Esophagus muscularis mucosa (tissue), 4 donors: ENCODE measurements around the gene CCDC106. TPM values are rescaled to one million over a fixed set of nuclear protein-coding genes. Genes with fewer than 3 reads are reported as not detected.

ENCODE experiments used
- DNase-seq: peaks from one replicate; pipeline ENCODE4 v3.0.0-alpha.2; 2017; ENCODE audit errors: extremely low spot score
- H3K27ac ChIP-seq, 4 donors: fragments of 200-600 bp; sonication (generic); replicated peaks in 1 of 4; 1 replicate in 3 of 4; 2 replicates in 1 of 4; pipeline ENCODE4 v1.5.1; 2016 to 2019; ENCODE audit warnings: mild to moderate bottlenecking in 1 of 4
- H3K27me3 ChIP-seq, 4 donors: fragments of 200-600 bp; sonication (generic); one replicate each; pipeline versions ENCODE4 v1.5.1 to v1.6.0; 2016 to 2019
- H3K36me3 ChIP-seq, 4 donors: fragments of 200-600 bp; sonication (generic); one replicate each; pipeline ENCODE4 v1.5.1; 2016 to 2019
- H3K4me1 ChIP-seq, 4 donors: fragments of 200-600 bp; sonication (generic); one replicate each; pipeline ENCODE4 v1.5.1; 2016 to 2019
- H3K4me3 ChIP-seq, 4 donors: fragments of 200-600 bp; sonication (generic); 1 replicate in 2 of 4; 2 replicates in 2 of 4; pipeline ENCODE4 v1.5.1; 2016 to 2019; ENCODE audit warnings: mild to moderate bottlenecking in 4 of 4, moderate library complexity in 1 of 4
- H3K9me3 ChIP-seq, 4 donors: fragments of 200-600 bp; sonication (generic); 1 replicate in 3 of 4; 2 replicates in 1 of 4; pipeline ENCODE4 v1.5.1; 2016 to 2019
- EP300 ChIP-seq: sonication (generic); formaldehyde crosslinking; IDR thresholded peaks from one replicate; pipeline ENCODE4 v1.6.1; 2017; ENCODE audit warnings: antibody characterized with exemption
- POLR2A ChIP-seq: fragments of 450-650 bp; IDR thresholded peaks from one replicate; pipeline ENCODE4 v1.6.1; 2017; ENCODE audit warnings: antibody characterized with exemption, moderate library complexity, mild to moderate bottlenecking, low read depth
- POLR2AphosphoS5 ChIP-seq, 2 donors: sonication (generic); formaldehyde crosslinking; IDR thresholded peaks; one replicate each; pipeline ENCODE4 v1.6.1; 2017; ENCODE audit warnings: antibody characterized with exemption in 2 of 2
- WGBS: methylation state at CpG from one replicate; pipeline ENCODE4 v1.1.5; 2018; 5-methylcytosine and 5-hydroxymethylcytosine counted together
- intact Hi-C: fragments of 100-400 bp; cut with DNase I; formaldehyde crosslinking; loops from one replicate; pipeline ENCODE4 v1.15.1; 2023
- total RNA-seq, 4 donors: library from RNA; depleted of rRNA; stranded (reverse); fragments of >200 nt; gene quantifications; one replicate each; pipeline versions ENCODE4 v1.1.0 to v1.2.1, GENCODE V29; 2016
- TF ChIP-seq, protein P1 (sequence below), 3 experiments: fragments of 200-600 bp in 2 of 3; fragments of 450-650 bp in 1 of 3; sonication (generic) in 2 of 3; IDR thresholded peaks; one replicate each; pipeline ENCODE4 v1.5.1; 2017 to 2019; ENCODE audit warnings: antibody characterized with exemption in 3 of 3, mild to moderate bottlenecking in 2 of 3, moderate library complexity in 1 of 3

CCDC106 gene
- total RNA-seq, 4 donors from 2014 or later, result 9.4 to 22.0 (median 19.2) TPM

DNA sequence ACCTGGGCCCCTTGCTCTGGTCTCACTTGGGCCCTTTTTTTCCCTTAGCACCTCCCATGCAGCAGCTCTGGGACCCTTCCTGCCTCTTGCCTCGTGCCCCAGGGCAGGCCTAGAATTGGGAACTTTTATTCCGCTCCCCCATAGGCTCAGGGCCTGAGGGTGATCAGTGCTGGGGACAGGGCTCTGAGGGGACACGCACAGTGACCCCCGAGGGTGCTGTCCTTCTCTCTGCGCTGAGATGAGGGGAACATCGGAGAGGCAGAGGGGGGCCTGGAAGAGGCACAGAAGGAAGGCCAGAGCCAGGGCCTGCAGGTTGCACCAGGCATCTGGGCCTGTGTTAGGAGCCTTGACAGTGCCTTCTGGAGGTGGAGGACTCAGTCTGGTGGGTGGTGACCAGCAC lies 37.8 kb downstream of the CCDC106 start:
- TF ChIP-seq POLR2A (no peak), POLR2AphosphoS5 (IDR thresholded peaks at IDR 0.05) (no peak), EP300 (no peak)
- TF ChIP-seq, protein P1, sequence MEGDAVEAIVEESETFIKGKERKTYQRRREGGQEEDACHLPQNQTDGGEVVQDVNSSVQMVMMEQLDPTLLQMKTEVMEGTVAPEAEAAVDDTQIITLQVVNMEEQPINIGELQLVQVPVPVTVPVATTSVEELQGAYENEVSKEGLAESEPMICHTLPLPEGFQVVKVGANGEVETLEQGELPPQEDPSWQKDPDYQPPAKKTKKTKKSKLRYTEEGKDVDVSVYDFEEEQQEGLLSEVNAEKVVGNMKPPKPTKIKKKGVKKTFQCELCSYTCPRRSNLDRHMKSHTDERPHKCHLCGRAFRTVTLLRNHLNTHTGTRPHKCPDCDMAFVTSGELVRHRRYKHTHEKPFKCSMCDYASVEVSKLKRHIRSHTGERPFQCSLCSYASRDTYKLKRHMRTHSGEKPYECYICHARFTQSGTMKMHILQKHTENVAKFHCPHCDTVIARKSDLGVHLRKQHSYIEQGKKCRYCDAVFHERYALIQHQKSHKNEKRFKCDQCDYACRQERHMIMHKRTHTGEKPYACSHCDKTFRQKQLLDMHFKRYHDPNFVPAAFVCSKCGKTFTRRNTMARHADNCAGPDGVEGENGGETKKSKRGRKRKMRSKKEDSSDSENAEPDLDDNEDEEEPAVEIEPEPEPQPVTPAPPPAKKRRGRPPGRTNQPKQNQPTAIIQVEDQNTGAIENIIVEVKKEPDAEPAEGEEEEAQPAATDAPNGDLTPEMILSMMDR (IDR thresholded peaks at IDR 0.05), result no peak
- Histone ChIP-seq H3K36me3 (peaks cover 40 to 100% (median 96%) of the 10 kb centered on the region in 4 donors), H3K4me3 (no peak overlapping the region), H3K27ac (no peak overlapping the region), H3K4me1 (peaks cover 4 to 59% (median 21%) of the 10 kb centered on the region in 4 donors), H3K27me3 (no peaks in the 10 kb centered on the region), H3K9me3 (no peaks in the 10 kb centered on the region)
- intact Hi-C loops, result no loop called here
- WGBS, result 96% methylated on average over 5 of the region's 6 CpGs
- DNase-seq, result no peak

DNA sequence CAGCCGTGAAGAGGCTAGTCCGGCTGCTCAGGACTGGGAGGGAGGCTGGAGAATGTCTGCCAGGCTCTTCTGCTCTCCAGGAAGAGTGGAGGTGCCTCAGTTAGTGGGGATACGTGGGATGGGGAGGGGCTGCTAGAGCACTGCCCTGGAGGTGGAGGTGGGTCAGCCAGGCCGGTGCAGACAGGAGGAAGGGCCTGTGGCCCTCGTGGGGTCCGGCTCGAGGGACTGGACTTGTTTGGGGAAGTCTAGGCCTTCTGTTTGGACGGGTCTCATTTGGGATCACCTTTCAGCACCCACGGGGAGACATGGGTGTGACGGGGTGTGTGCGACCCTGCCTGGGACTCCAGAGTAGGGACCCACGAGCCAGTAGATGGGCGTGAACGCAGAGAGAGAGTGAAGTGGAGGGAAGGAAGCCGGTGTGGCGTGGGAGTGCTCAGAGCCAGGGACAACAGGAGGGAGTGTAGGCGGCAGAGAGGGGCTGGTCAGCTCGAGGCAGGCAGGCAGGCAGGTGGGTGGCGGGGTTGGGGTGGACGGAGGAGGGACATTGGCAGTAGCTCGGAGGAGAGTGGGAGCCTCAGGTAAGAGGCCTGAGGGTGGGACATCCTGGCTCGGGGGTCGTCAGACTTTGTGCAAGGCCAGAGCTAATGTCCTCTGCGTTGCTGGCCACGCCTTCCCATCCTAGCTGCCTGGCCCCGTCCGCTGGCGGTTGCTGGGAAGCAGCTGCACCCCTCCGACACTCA lies 38.5 kb downstream of the CCDC106 start:
- WGBS, result 87% methylated on average over 27 of the region's 29 CpGs
- TF ChIP-seq POLR2AphosphoS5 (IDR thresholded peaks at IDR 0.05) (no peak), EP300 (no peak), POLR2A (no peak)
- TF ChIP-seq, protein P1 (IDR thresholded peaks at IDR 0.05), result no peak
- Histone ChIP-seq H3K27me3 (no peaks in the 10 kb centered on the region), H3K4me1 (peaks cover 4 to 52% (median 16%) of the 10 kb centered on the region in 4 donors), H3K9me3 (no peaks in the 10 kb centered on the region), H3K36me3 (peaks cover 38 to 100% (median 96%) of the 10 kb centered on the region in 4 donors), H3K27ac (no peak overlapping the region), H3K4me3 (no peak overlapping the region)
- intact Hi-C loops, result no loop called here
- DNase-seq, result no peak

DNA sequence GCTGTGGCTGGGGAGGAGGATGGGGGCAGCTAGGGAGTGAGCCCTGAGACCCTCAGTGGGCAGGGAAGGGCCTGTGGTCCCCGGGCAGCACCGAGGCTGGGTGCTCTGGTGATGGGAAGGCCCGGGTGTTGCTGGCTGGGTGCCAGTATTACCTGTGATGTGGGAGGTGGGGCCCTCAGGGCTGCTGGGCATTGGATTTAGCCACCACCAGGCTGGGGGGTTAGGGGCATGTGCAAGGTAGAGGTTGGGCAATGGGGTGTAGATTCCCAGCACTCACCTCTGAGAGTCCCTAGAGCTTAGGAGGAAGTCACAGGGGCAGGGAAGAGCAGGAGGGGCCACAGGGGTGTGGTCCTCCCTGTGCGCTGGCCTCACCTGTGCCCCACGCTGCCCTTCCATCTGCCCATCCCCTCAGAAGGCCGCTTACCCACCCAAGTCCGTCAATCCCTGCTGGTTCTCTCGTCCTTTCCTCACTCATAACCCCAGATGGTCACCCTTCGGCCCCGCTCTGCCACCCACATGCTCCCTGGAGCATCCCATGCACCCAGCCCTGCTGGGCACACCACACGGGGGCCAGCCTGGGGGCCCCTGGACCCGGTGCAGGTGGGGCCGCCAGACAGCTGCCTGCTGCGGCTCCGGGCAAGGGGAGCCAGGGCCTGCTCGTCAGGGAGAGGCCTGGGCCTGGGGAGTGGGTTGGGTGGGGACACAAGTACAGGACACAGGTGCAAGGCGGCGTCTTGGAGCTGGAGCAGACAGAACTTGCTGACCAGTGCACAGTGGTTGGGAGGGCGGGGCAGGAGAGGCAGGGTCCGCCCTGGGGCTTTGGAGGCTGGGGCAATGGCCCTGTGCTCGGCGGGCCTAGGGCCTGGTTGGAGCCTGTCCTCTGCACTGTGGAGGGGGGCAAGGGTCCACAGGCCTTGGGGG lies 39.5 kb downstream of the CCDC106 start:
- H3K4me1 ChIP-seq, result peaks cover 4 to 50% (median 16%) of the 10 kb centered on the region in 4 donors
- intact Hi-C loops, result no loop called here
- H3K4me3 ChIP-seq, result no peak overlapping the region
- H3K27ac ChIP-seq, result no peak overlapping the region
- no peaks in the 10 kb centered on the region for H3K27me3 ChIP-seq
- TF ChIP-seq POLR2A (no peak), EP300 (no peak), POLR2AphosphoS5 (IDR thresholded peaks at IDR 0.05) (no peak)
- TF ChIP-seq, protein P1 (IDR thresholded peaks at IDR 0.05), result no peak
- no peaks in the 10 kb centered on the region for H3K9me3 ChIP-seq
- DNase-seq, result no peak
- H3K36me3 ChIP-seq, result peaks cover 42 to 100% (median 97%) of the 10 kb centered on the region in 4 donors
- WGBS, result 90% methylated on average over 14 of the region's 22 CpGs

DNA sequence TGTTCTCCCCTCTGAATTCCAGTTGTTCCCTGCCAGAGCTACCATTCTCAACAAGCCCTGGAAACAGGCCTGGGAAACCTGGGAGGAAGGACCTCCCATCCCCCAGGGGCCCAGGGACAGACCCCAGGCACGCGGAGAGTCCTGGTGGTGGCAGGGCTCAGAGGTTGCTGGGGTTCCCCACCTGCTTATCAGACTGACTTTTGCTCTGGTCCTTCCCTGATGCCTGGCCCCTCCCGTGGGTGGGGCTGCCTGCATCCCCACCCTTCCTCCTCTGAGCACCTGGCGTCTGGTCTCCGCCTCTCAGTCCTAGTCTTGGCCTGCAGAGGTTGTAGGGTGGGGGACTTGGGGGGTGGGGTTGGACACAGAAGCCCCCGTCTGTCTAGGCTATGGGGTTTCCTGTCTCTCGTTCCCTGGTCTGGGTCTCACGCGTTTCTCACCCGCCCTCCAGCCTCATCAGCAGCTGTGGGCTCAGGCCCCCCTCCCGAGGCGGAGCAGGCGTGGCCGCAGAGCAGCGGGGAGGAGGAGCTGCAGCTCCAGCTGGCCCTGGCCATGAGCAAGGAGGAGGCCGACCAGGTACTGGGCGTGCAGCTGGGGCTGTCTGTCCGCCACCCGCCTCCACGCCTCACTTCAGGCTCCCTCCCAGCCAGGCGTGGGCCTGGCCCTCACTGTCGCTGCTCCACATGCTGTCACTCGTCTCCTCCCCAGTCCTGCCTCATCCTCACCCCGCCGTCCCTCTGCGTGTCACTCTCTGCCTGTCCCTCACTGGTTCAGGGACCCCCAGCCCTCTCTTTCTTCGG lies 40.6 kb downstream of the CCDC106 start:
- H3K27me3 ChIP-seq, result no peaks in the 10 kb centered on the region
- TF ChIP-seq EP300 (no peak), POLR2AphosphoS5 (IDR thresholded peaks at IDR 0.05) (no peak), POLR2A (no peak)
- TF ChIP-seq, protein P1 (IDR thresholded peaks at IDR 0.05), result no peak
- no peaks in the 10 kb centered on the region for H3K9me3 ChIP-seq
- DNase-seq, result no peak
- intact Hi-C loops, result no loop called here
- peaks cover 53 to 100% (median 98%) of the 10 kb centered on the region in 4 donors for H3K36me3 ChIP-seq
- WGBS, result 67% methylated on average over 12 of the region's 27 CpGs
- H3K4me1 ChIP-seq, result peaks cover 3 to 44% (median 16%) of the 10 kb centered on the region in 4 donors
- no peak overlapping the region for H3K27ac ChIP-seq
- no peak overlapping the region for H3K4me3 ChIP-seq
